T-helper 22 cell (primary cell): Measurements from ENCODE around the gene XPNPEP2.

Experiments used
- DNase-seq: peaks from one replicate; pipeline ENCODE4 v3.0.0-alpha.2; 2020; ENCODE audit warnings: low read depth

XPNPEP2 gene

GRCh38 chrX:129800186-129800585 lies 61.4 kb downstream of the XPNPEP2 start:
- no peak for DNase-seq

- no peak for DNase-seq
Measured at GRCh38 chrX:129802863-129803262, 64.1 kb downstream of the XPNPEP2 start.

- DNase-seq, result no peak
Measured at GRCh38 chrX:129804806-129805205, 66.0 kb downstream of the XPNPEP2 start.

- no peak for DNase-seq
Measured at GRCh38 chrX:129808158-129808828, 69.5 kb downstream of the XPNPEP2 start.

GRCh38 chrX:129808829-129809796 lies 70.3 kb downstream of the XPNPEP2 start:
- no peak for DNase-seq

DNA sequence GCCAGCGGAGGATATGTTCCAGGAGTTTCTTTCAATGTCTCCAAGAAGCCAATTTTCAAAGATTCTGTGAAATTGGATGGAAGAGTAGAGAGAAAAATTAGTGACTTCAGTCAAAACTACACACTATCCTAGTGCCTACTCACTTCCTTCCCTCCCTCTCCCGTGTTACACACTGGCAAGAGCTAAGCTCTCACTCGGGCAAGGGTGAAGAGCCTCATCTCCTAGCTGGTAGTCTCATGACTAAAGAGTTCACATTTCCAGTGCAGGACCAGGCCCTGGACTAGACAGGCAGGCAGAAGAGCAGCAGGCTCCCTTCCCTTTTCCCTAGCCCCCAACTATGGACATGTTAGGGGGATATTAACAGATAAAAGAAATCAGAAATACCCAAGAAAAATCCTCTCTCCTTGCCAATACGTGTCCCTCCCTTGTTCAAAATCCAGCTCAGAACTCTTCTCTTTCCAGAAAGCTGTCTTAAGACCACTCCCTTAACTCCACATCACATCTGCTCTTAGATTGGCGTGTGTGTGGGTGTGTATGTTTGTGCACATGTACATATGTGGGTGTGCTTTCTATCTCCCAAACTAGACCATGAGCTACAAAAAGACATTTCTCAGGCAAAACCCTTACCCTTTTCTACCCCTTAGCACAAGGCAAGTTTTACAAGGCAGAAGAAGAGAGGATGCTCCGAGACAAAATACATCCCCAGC lies 75.0 kb downstream of the XPNPEP2 start:
- no peak for DNase-seq

- no peak for DNase-seq
Measured at GRCh38 chrX:129818123-129818522, 79.3 kb downstream of the XPNPEP2 start.
